WTC11 (cell line): ENCODE data around the gene C1orf167. TPM values are rescaled to one million over a fixed set of nuclear protein-coding genes. Genes with fewer than 3 reads are reported as not detected.
A peak's percentile ranks its signal among the peaks of the same experiment; 100 is the strongest.

Source experiments
- ATAC-seq: fragments of 200-7000 bp; cut with Tn5 transposase; 2 replicates; pipeline ENCODE4 v1.10.0; 2021; ENCODE audit warnings: mild to moderate bottlenecking, moderate library complexity
- CTCF ChIA-PET: fragments of 300-600 bp; sonication (Branson Sonifier 250); formaldehyde crosslinking; loops from one replicate; lab custom pipeline; 2021; ENCODE audit warnings: antibody characterized with exemption; lab: Charles Lee
- POLR2A ChIA-PET: fragments of 350-600 bp; sonication (Branson Sonifier 250); formaldehyde crosslinking; loops from one replicate; lab custom pipeline; 2021; ENCODE audit warnings: antibody characterized with exemption; lab: Charles Lee
- DNase-seq: peaks from one replicate; pipeline ENCODE4 v3.0.0; 2021; ENCODE audit warnings: low spot score
- H3K27ac Mint-ChIP-seq: 2 replicates; pipeline ENCODE4 v1.8.0; 2021; ENCODE audit warnings: mixed read lengths
- H3K27me3 Mint-ChIP-seq: 2 replicates; pipeline ENCODE4 v1.8.0; 2021; ENCODE audit warnings: low read depth, mild to moderate bottlenecking, moderate library complexity, mixed read lengths
- H3K36me3 Mint-ChIP-seq: 2 replicates; pipeline ENCODE4 v1.8.0; 2021; ENCODE audit warnings: mixed read lengths
- H3K4me1 Mint-ChIP-seq: 2 replicates; pipeline ENCODE4 v1.8.0; 2022; ENCODE audit warnings: mixed read lengths
- H3K4me3 Mint-ChIP-seq: 2 replicates; pipeline ENCODE4 v1.8.0; 2021; ENCODE audit warnings: mild to moderate bottlenecking, moderate library complexity, mixed read lengths
- H3K9me3 Mint-ChIP-seq: 2 replicates; pipeline ENCODE4 v1.8.0; 2021; ENCODE audit warnings: mixed read lengths
- ATF2 ChIP-seq: sonication (generic); formaldehyde crosslinking; IDR thresholded peaks from 2 replicates; pipeline ENCODE4 v1.8.1; 2022; ENCODE audit warnings: low read depth, missing genetic modification reagents, borderline replicate concordance
- CDX4 ChIP-seq: fragments of 250-450 bp; sonication (Bioruptor Pico); IDR thresholded peaks from 2 replicates; pipeline ENCODE4 v1.9.0; 2021; ENCODE audit warnings: moderate library complexity, mild to moderate bottlenecking, inconsistent platforms, borderline replicate concordance
- ERG ChIP-seq: fragments of 250-450 bp; sonication (Bioruptor Pico); IDR thresholded peaks from 2 replicates; pipeline ENCODE4 v1.8.0; 2021; ENCODE audit warnings: mild to moderate bottlenecking
- FOXK1 ChIP-seq: sonication (generic); formaldehyde crosslinking; IDR thresholded peaks from 2 replicates; pipeline ENCODE4 v1.8.0; 2022; ENCODE audit warnings: mild to moderate bottlenecking, moderate library complexity, missing genetic modification reagents
- HMGA2 ChIP-seq: fragments of 250-450 bp; sonication (Bioruptor Pico); IDR thresholded peaks from 2 replicates; pipeline ENCODE4 v1.4.0; 2021; ENCODE audit warnings: mild to moderate bottlenecking, moderate library complexity
- IRF2 ChIP-seq: sonication (generic); formaldehyde crosslinking; IDR thresholded peaks from 2 replicates; pipeline ENCODE4 v1.8.0; 2022; ENCODE audit warnings: low read depth, missing genetic modification reagents, borderline replicate concordance
- NR1H2 ChIP-seq: sonication (generic); formaldehyde crosslinking; IDR thresholded peaks from 2 replicates; pipeline ENCODE4 v1.9.0; 2021; ENCODE audit warnings: mild to moderate bottlenecking, moderate library complexity, missing genetic modification reagents
- NR3C1 ChIP-seq: sonication (generic); formaldehyde crosslinking; conservative IDR thresholded peaks from 2 replicates; pipeline ENCODE4 v1.8.1; 2023; ENCODE audit warnings: low read depth, mild to moderate bottlenecking, missing genetic modification reagents
- OVOL2 ChIP-seq: fragments of 250-450 bp; sonication (Bioruptor Pico); IDR thresholded peaks from 2 replicates; pipeline ENCODE4 v1.9.0; 2021; ENCODE audit warnings: mild to moderate bottlenecking, borderline replicate concordance
- RELA ChIP-seq: sonication (generic); formaldehyde crosslinking; IDR thresholded peaks from 2 replicates; pipeline ENCODE4 v1.8.1; 2022; ENCODE audit warnings: missing genetic modification reagents, mild to moderate bottlenecking, borderline replicate concordance
- ZBTB21 ChIP-seq: sonication (generic); formaldehyde crosslinking; IDR thresholded peaks from 2 replicates; pipeline ENCODE4 v1.8.1; 2023; ENCODE audit warnings: mild to moderate bottlenecking, missing genetic modification reagents, borderline replicate concordance
- ZNF232 ChIP-seq: sonication (generic); formaldehyde crosslinking; IDR thresholded peaks from 2 replicates; pipeline ENCODE4 v1.8.0; 2022; ENCODE audit warnings: mild to moderate bottlenecking, missing genetic modification reagents
- ZNF263 ChIP-seq: sonication (generic); formaldehyde crosslinking; IDR thresholded peaks from 2 replicates; pipeline ENCODE4 v1.8.1; 2022; ENCODE audit warnings: low read depth, mild to moderate bottlenecking, moderate library complexity, missing genetic modification reagents
- ZNF512 ChIP-seq: sonication (generic); formaldehyde crosslinking; IDR thresholded peaks from 2 replicates; pipeline ENCODE4 v1.8.1; 2022; ENCODE audit warnings: missing genetic modification reagents, borderline replicate concordance
- ZNF532 ChIP-seq: fragments of 250-450 bp; sonication (Bioruptor Pico); IDR thresholded peaks from 2 replicates; pipeline ENCODE4 v1.9.0; 2021; ENCODE audit warnings: mild to moderate bottlenecking, borderline replicate concordance
- total RNA-seq: library from RNA; stranded (reverse); gene quantifications from 3 replicates; pipeline ENCODE4 v1.2.3, GENCODE V29; 2021

The C1orf167 gene
- total RNA-seq, 1 experiment from 2014 or later, result 1.2 TPM

- H3K4me3 Mint-ChIP-seq, result no peak overlapping the region
- DNase-seq, result no peak
- no peak for TF ChIP-seq ZNF512
- no peak for TF ChIP-seq ATF2
- no peak for TF ChIP-seq NR1H2 (CRISPR knock-in tag)
- no peak for TF ChIP-seq NR3C1
- TF ChIP-seq ERG (CRISPR knock-in tag), result no peak
- no peak for TF ChIP-seq ZNF532 (CRISPR knock-in tag)
- no peak for TF ChIP-seq ZNF232
- TF ChIP-seq CDX4, result no peak
- no peak for TF ChIP-seq RELA (CRISPR knock-in tag)
- TF ChIP-seq IRF2 (CRISPR knock-in tag), result no peak
- no peak for TF ChIP-seq FOXK1 (CRISPR knock-in tag)
- no peak for TF ChIP-seq OVOL2 (CRISPR knock-in tag)
- TF ChIP-seq ZBTB21 (CRISPR knock-in tag), result no peak
- TF ChIP-seq ZNF263 (CRISPR knock-in tag), result no peak
- TF ChIP-seq HMGA2 (CRISPR knock-in tag), result no peak
- TF ChIP-seq, all 79 proteins: peak for 0
- H3K27ac Mint-ChIP-seq, result peak overlapping the region; percentile 85
- ChIA-PET POLR2A (interaction anchor here (0.6 to 1.6 kb wide), 4 partner anchors 12 to 230 kb away, joined by 3 to 5 read pairs (median 4); partner anchors contain the start of gene MIIP), CTCF (interaction anchor here (1.0 kb wide), 1 partner anchor 14 kb away, joined by 3 read pairs; no protein-coding TSS in a partner anchor)
- H3K4me1 Mint-ChIP-seq, result peaks cover 32% of the 10 kb centered on the region
- no peaks in the 10 kb centered on the region for H3K9me3 Mint-ChIP-seq
- no peaks in the 10 kb centered on the region for H3K27me3 Mint-ChIP-seq
- ATAC-seq, result no peak
- peaks cover 22% of the 10 kb centered on the region for H3K36me3 Mint-ChIP-seq
Observed at GRCh38 chr1:11789126-11790067, 27.4 kb downstream of the C1orf167 start.
